Activated naive CD4-positive, alpha-beta T cell treated with anti-CD3 and anti-CD28 coated beads for 36 hours (primary cell): ENCODE measurements around the gene SPTAN1. TPM values are rescaled to one million over a fixed set of nuclear protein-coding genes. Genes with fewer than 3 reads are reported as not detected.

Experiments used
- CTCF ChIA-PET: fragments of 350-600 bp; sonication (Branson Sonifier 250); formaldehyde crosslinking; loops from one replicate; lab custom pipeline; 2021; ENCODE audit warnings: antibody characterized with exemption; lab: Charles Lee
- DNase-seq: peaks from one replicate; pipeline ENCODE4 v3.0.0-alpha.2; 2020
- H3K27ac Mint-ChIP-seq: one replicate; pipeline ENCODE4 v1.8.0; 2021; ENCODE audit warnings: mild to moderate bottlenecking, mixed read lengths
- H3K27me3 Mint-ChIP-seq: one replicate; pipeline ENCODE4 v1.8.0; 2021; ENCODE audit warnings: low read depth, mixed read lengths
- H3K36me3 Mint-ChIP-seq: one replicate; pipeline ENCODE4 v1.8.0; 2021; ENCODE audit warnings: low read depth, mixed read lengths
- H3K4me1 Mint-ChIP-seq: one replicate; pipeline ENCODE4 v1.8.0; 2021; ENCODE audit warnings: low read depth, mixed read lengths
- H3K4me3 Mint-ChIP-seq: one replicate; pipeline ENCODE4 v1.8.0; 2021; ENCODE audit warnings: mild to moderate bottlenecking, moderate library complexity, mixed read lengths
- H3K9me3 Mint-ChIP-seq: one replicate; pipeline ENCODE4 v1.8.0; 2021; ENCODE audit warnings: mixed read lengths
- intact Hi-C: fragments of 100-400 bp; cut with micrococcal nuclease; formaldehyde crosslinking; loops from one replicate; pipeline ENCODE4 v1.15.1; 2023
- total RNA-seq, 2 experiments: library from RNA; stranded (reverse); gene quantifications; one replicate each; pipeline ENCODE4 v1.2.3, GENCODE V29; 2021

The SPTAN1 gene
- total RNA-seq, 2 experiments from 2014 or later, result 162 to 183 TPM

DNA sequence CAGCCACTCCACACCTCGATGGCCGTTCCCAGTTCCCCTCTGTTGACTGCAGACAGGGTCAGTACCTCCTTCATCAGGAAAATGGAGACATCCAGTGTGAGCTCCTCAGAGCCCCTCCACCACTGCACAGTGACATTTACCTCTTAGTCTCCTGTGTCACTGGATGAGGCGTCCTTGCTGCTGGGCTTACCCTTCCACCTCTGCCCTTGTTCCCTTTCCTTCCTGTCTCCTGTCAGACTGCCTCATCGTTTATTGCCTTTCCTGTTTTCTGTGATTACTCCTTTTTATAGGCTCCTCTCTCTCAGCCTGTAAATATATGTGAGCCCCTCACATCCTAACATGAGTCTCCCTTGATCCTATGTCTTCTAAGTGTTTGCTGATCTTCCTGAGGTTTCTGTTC lies 23.2 kb upstream of the SPTAN1 start:
- no peak overlapping the region for H3K4me3 Mint-ChIP-seq

GRCh38 chr9:128532581-128532980 lies 19.8 kb upstream of the SPTAN1 start:
- Mint-ChIP-seq H3K9me3 (no peaks in the 10 kb centered on the region), H3K36me3 (peaks cover 25% of the 10 kb centered on the region), H3K27ac (peak overlapping the region; percentile 44)

More for the DNA sequence above, 23.2 kb upstream of the SPTAN1 start:
- no peaks in the 10 kb centered on the region for H3K4me1 Mint-ChIP-seq
- CTCF ChIA-PET, result no interaction called here
- peaks cover 26% of the 10 kb centered on the region for H3K36me3 Mint-ChIP-seq
- no peak for DNase-seq
- no peaks in the 10 kb centered on the region for H3K9me3 Mint-ChIP-seq
- intact Hi-C loops, result no loop called here
- no peak overlapping the region for H3K27ac Mint-ChIP-seq
- no peaks in the 10 kb centered on the region for H3K27me3 Mint-ChIP-seq

GRCh38 chr9:128540634-128541360 lies 11.6 kb upstream of the SPTAN1 start:
- no peak for DNase-seq
- Mint-ChIP-seq H3K27ac (no peak overlapping the region), H3K27me3 (no peaks in the 10 kb centered on the region), H3K36me3 (peaks cover 23% of the 10 kb centered on the region), H3K9me3 (no peaks in the 10 kb centered on the region), H3K4me3 (no peak overlapping the region), H3K4me1 (no peaks in the 10 kb centered on the region)
- CTCF ChIA-PET, result no interaction called here
- intact Hi-C loops, result no loop called here

More at GRCh38 chr9:128532581-128532980, 19.8 kb upstream of the SPTAN1 start:
- H3K27me3 Mint-ChIP-seq, result no peaks in the 10 kb centered on the region
- H3K4me3 Mint-ChIP-seq, result no peak overlapping the region
- no peaks in the 10 kb centered on the region for H3K4me1 Mint-ChIP-seq
- CTCF ChIA-PET, result no interaction called here
- no peak for DNase-seq
- intact Hi-C loops, result no loop called here

DNA sequence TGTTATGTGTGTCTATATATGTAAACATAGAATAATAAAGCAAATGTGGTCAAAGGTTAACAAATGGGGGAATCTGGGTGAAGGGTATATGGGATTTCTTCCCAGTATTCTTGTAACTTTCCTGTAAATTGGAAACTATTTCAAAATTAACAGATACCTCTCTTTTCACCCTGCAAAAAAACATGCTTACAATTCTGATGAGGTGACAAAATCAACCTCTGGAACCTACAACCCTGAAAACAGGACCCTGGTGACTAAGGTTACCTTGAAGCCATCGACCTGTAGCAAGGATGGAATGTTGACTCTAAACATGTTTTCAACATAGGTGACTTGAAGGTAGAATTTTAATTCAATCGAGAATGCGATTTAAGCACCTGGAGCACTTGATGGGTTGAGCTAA lies 5.9 kb upstream of the SPTAN1 start:
- intact Hi-C loops, result no loop called here
- no peak for DNase-seq
- CTCF ChIA-PET, result no interaction called here
- Mint-ChIP-seq H3K9me3 (no peaks in the 10 kb centered on the region), H3K27me3 (no peaks in the 10 kb centered on the region), H3K36me3 (peaks cover 2% of the 10 kb centered on the region), H3K4me3 (no peak overlapping the region), H3K27ac (no peak overlapping the region), H3K4me1 (peaks cover 22% of the 10 kb centered on the region)

- H3K9me3 Mint-ChIP-seq, result no peaks in the 10 kb centered on the region
- no peak overlapping the region for H3K4me3 Mint-ChIP-seq
- CTCF ChIA-PET, result no interaction called here
- no peak overlapping the region for H3K27ac Mint-ChIP-seq
- no peaks in the 10 kb centered on the region for H3K36me3 Mint-ChIP-seq
- H3K4me1 Mint-ChIP-seq, result peaks cover 27% of the 10 kb centered on the region
- intact Hi-C loops, result no loop called here
- no peak for DNase-seq
- H3K27me3 Mint-ChIP-seq, result no peaks in the 10 kb centered on the region
Measured at GRCh38 chr9:128548876-128549275, 3.5 kb upstream of the SPTAN1 start.

DNA sequence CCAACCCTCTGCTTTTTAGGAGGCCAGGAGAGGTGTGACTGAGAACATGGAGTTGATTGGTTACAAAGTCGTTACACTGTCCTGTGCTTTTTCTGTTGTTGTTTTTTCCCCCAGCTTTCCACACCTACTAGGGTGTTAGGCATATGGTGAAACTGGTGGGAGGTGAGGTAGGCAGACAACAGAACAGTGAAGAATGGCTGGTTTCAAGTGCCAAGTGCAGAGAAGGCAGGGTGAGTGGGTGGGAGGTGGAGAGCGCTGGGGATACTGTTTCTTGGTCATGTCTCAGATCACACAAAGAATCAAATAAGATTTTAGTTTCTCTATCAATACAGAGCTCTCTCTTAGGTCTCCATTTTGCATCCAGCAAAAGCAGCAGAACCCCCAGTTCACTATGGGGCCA lies 2.2 kb upstream of the SPTAN1 start:
- no peak overlapping the region for H3K4me3 Mint-ChIP-seq
- peak overlapping the region; percentile 46 for H3K27ac Mint-ChIP-seq
- no peaks in the 10 kb centered on the region for H3K9me3 Mint-ChIP-seq
- CTCF ChIA-PET, result interaction anchor here (0.6 to 1.1 kb wide), 3 partner anchors 42 to 209 kb away, joined by 3 to 5 read pairs (median 4); no protein-coding TSS in a partner anchor
- H3K36me3 Mint-ChIP-seq, result no peaks in the 10 kb centered on the region
- peak; percentile 61 for DNase-seq
- peaks cover 27% of the 10 kb centered on the region for H3K4me1 Mint-ChIP-seq
- H3K27me3 Mint-ChIP-seq, result no peaks in the 10 kb centered on the region
- intact Hi-C loops, result loop anchor here (5.0 kb wide), 2 partner anchors 188 to 237 kb away; partner anchors contain the start of gene TBC1D13

DNA sequence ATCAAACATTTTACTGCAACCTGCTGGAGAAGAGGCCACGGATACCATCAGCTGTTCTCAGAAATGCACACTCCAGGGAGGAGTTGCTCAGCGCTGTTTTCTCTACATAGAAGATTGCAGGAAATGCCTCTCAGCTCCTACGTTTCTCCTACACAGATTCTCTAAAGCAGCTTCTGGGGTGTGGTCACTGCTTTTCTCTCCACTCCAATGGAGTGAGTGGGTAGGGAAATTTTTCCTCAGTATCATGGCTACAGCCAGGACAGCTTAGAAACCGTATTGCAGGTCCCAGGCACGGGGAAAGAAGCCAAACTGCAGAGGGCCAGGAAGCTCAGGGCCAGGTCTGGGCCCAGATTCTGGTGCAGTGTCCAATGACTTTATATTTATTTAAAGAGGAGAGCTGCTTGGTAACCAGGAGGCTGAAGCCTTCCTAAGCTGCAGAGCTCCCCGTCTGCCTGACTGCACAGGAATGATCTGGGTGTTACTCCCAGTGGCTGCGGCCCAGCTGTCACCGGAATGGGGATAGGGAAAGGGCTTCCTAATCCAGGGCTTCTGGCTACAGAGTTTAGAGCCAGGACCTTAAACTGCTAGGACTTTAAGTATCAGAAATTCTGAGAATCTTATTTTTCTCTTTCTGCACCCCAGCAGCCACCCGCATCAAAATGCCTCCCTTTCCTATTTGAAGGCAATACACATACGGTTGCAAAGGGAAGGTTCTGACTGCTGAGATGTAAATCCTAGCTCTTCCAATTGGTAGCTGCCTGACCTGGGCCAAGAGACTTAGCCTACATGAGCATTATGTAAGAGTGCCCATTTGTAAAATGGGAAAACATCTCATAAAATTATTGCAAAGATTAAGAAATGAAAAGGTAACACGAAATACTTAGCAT lies 1.4 kb upstream of the SPTAN1 start:
- peak; percentile 23 for DNase-seq
- peak overlapping the region; percentile 84 for H3K27ac Mint-ChIP-seq
- H3K9me3 Mint-ChIP-seq, result no peaks in the 10 kb centered on the region
- peak overlapping the region; percentile 85 for H3K4me3 Mint-ChIP-seq
- peaks cover 31% of the 10 kb centered on the region for H3K4me1 Mint-ChIP-seq
- H3K36me3 Mint-ChIP-seq, result no peaks in the 10 kb centered on the region
- H3K27me3 Mint-ChIP-seq, result no peaks in the 10 kb centered on the region
- intact Hi-C loops, result loop anchor here (5.0 kb wide), 2 partner anchors 189 to 236 kb away; partner anchors contain the start of gene TBC1D13
- CTCF ChIA-PET, result interaction anchor here (0.6 to 1.1 kb wide), 5 partner anchors 37 to 210 kb away, joined by 3 to 6 read pairs (median 4); no protein-coding TSS in a partner anchor

GRCh38 chr9:128551657-128552152 lies 682 bp upstream of the SPTAN1 start:
- DNase-seq, result no peak
- no peaks in the 10 kb centered on the region for H3K9me3 Mint-ChIP-seq
- intact Hi-C loops, result loop anchor here (1.0 to 5.0 kb wide), 10 partner anchors 36 to 529 kb away; partner anchors contain the start of genes COQ4, DOLPP1, GLE1 and GOLGA2
- CTCF ChIA-PET, result interaction anchor here (0.8 kb wide), 1 partner anchor 36 kb away, joined by 6 read pairs; no protein-coding TSS in a partner anchor
- H3K36me3 Mint-ChIP-seq, result no peaks in the 10 kb centered on the region
- H3K4me3 Mint-ChIP-seq, result peak overlapping the region; percentile 85
- H3K27ac Mint-ChIP-seq, result peak overlapping the region; percentile 84
- H3K4me1 Mint-ChIP-seq, result peaks cover 36% of the 10 kb centered on the region
- no peaks in the 10 kb centered on the region for H3K27me3 Mint-ChIP-seq

DNA sequence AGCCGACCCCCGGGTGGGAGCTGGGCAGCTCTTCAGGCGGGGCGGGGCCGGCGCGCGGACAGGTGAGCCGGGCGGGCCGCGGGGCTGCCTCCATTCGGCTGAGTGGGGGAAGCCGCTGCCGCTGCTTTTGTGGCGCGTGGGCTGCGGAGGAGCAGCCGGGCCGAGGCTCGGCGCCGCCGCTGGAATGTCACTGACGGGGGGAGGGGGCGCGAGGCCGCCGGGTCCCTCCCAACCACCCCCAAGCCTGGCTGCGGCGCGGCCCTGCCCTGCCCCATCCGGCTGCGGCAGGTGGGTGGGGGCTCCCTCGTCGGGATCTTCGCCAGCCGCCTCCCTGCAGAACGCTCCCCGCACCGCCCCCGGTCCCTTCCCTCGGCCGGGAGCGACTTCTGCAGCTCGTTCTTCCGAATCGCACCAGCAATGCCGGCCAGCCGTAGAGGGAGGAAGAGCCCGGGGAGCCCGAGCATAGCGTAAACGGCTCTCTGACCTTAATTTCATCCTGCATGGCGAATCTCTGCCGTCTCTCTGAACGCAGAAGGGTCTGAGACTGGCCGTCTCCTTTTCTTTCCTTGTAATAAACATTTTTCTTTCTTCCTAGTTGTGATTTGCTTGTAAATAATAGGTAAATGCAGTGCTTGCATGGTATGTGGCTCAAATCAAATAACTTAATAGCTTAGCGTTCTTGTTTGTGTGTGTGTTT lies 505 bp downstream of the SPTAN1 start:
- Mint-ChIP-seq H3K27me3 (no peaks in the 10 kb centered on the region), H3K9me3 (no peaks in the 10 kb centered on the region), H3K36me3 (no peaks in the 10 kb centered on the region), H3K4me1 (peaks cover 46% of the 10 kb centered on the region), H3K4me3 (peak overlapping the region; percentile 85), H3K27ac (no peak overlapping the region)
- intact Hi-C loops, result loop anchor here (1.0 to 5.0 kb wide), 10 partner anchors 34 to 528 kb away; partner anchors contain the start of genes COQ4, DOLPP1, GLE1 and GOLGA2
- peak; percentile 59 for DNase-seq
- CTCF ChIA-PET, result no interaction called here

DNA sequence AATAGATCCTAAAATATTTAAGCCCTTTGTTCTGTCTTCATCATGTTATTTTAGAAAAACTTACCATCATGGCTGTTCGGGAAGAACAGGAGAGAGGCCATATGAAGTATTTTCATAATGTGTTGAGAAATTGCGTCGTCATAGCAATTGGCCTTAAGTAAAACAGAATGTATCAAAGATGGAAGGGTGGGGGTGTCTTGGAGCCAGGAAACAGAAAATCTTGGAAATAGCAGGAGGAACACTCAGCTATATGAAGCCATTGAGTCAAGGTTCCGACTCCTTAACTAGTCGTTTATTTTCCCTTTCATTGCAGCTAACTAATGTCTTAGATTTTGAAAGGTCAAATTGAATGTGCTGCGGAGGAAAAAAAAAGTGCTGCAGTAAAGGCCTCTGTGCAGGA lies 1.3 kb downstream of the SPTAN1 start:
- H3K9me3 Mint-ChIP-seq, result no peaks in the 10 kb centered on the region
- CTCF ChIA-PET, result interaction anchor here (0.6 kb wide), 1 partner anchor 11 kb away, joined by 4 read pairs; no protein-coding TSS in a partner anchor
- peaks cover 54% of the 10 kb centered on the region for H3K4me1 Mint-ChIP-seq
- no peak overlapping the region for H3K27ac Mint-ChIP-seq
- no peak for DNase-seq
- H3K27me3 Mint-ChIP-seq, result no peaks in the 10 kb centered on the region
- no peak overlapping the region for H3K4me3 Mint-ChIP-seq
- no peaks in the 10 kb centered on the region for H3K36me3 Mint-ChIP-seq
- intact Hi-C loops, result loop anchor here (2.0 to 5.0 kb wide), 4 partner anchors 191 to 527 kb away; partner anchors contain the start of genes COQ4, DOLPP1, TBC1D13 and TRUB2

DNA sequence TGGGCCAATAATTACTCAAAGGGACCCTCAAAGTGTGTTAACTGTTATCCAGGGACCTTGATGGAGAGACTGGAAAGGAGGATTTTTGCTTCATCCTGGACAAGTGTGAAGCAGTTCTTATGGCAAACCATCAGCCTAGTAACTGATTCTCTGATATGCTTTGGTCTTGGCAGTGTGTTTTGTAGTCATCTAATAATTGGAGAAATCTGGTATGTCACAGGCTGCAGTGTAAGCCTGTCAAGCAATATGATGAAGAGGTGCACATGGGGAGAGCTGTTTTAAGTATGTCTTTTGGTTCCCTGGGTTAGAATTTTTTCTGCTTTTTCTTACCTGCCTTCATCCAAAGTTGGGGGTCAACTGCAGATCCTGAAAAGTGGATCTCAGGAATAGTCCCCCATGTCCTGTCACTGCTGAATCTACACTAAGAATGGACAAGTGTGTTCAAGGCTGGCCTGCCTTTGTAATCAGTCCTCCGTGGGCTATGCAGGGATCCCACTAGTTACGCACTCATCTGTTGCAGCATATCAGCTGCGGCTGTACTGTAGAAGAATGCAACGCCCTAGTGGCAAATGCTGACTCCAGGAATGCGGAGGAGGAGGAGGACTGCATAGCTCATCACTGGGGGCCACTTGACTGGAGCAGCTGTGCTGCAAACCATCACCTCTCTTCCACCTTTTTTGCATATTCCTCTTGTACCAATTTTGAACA lies 1.9 kb downstream of the SPTAN1 start:
- DNase-seq, result peak; percentile 44
- no peak overlapping the region for H3K4me3 Mint-ChIP-seq
- no peaks in the 10 kb centered on the region for H3K27me3 Mint-ChIP-seq
- no peaks in the 10 kb centered on the region for H3K9me3 Mint-ChIP-seq
- no peak overlapping the region for H3K27ac Mint-ChIP-seq
- intact Hi-C loops, result loop anchor here (5.0 kb wide), 2 partner anchors 192 to 233 kb away; partner anchors contain the start of gene TBC1D13
- CTCF ChIA-PET, result interaction anchor here (0.6 kb wide), 1 partner anchor 12 kb away, joined by 4 read pairs; no protein-coding TSS in a partner anchor
- H3K4me1 Mint-ChIP-seq, result peaks cover 60% of the 10 kb centered on the region
- no peaks in the 10 kb centered on the region for H3K36me3 Mint-ChIP-seq
